ENCODE results near the gene NUDT14.

GRCh38 chr14:105145381-105146180, 35.5 kb downstream of the NUDT14 start:
- TF ChIP-seq CTCF (conservative IDR thresholded peaks at IDR 0.05; ENCODE audit: low read depth in 2 of 2): no peak
- no peak for TF ChIP-seq POLR2AphosphoS5 (IDR thresholded peaks at IDR 0.05; ENCODE audit: low read depth)
